Measurements from ENCODE around the gene ACP7.
"Not testable (repeated sequence)": the region's sequence is repeated elsewhere in the genome, so short reads cannot be mapped to it uniquely, and the experiment has no call there.

Gene ACP7

DNA sequence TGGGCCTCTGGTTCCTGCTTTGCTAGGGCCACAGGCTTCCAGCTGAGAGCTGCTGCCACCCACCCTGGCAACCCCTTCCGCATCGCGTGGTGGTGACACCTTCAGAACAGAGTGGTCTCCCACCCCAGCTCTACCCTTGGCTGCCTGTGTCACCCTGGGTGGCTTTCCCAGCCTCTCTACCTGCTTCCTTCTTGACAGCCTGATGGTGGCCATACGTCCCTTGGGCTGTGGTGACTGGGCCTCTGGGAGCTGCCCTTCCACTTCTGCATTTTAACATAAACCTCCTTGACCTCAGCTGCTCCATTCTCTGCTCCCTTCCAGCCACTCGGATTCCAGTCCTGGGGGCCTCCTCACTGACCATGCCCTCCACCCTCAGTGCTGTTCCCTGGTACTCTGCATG is 58.5 kb downstream of the ACP7 start:
- no peaks in the 10 kb centered on the region for H3K36me3 ChIP-seq (ENCODE audit: control insufficient read depth, insufficient read depth, low read length)
- H3K27ac ChIP-seq (ENCODE audit: low read depth, low read length): no peak overlapping the region
- H3K27me3 ChIP-seq (ENCODE audit: control insufficient read depth, insufficient read depth, low read length): no peaks in the 10 kb centered on the region
- no peak overlapping the region for H3K9ac ChIP-seq (ENCODE audit: low read length)
- no peak overlapping the region for H3K4me3 ChIP-seq (ENCODE audit: low read length)
- peaks cover 26% of the 10 kb centered on the region for H3K4me1 ChIP-seq (ENCODE audit: control insufficient read depth, insufficient read depth, low read length)

DNA sequence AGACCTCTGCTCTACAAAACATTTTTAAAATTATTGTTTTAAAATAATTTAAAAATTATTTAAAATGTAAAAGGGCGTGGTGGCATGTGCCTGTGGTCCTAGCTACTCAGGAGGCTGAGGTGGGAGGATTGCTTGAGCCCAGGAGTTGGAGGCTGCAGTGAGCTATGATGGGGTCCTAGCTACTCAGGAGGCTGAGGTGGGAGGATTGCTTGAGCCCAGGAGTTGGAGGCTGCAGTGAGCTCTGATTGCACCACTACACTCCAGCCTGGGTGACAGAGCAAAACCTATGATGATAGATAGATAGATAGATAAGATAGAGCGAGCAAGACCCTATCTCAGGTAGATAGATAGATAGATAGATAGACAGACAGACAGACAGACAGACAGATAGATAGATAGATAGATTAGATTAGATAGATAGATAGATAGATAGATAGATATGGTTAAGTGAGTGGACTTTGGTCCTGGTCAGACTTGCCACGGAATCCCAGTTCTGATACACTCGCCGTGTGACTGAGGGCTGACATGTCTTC is 59.7 kb downstream of the ACP7 start:
- H3K27ac ChIP-seq (ENCODE audit: low read depth, low read length): peak overlapping the region; percentile 88

GRCh38 chr19:39144290-39145071 is 60.3 kb downstream of the ACP7 start:
- Histone ChIP-seq H3K4me1 (ENCODE audit: control insufficient read depth, insufficient read depth, low read length) (peaks cover 24% of the 10 kb centered on the region), H3K9ac (ENCODE audit: low read length) (no peak overlapping the region), H3K4me3 (ENCODE audit: low read length) (peak overlapping the region; percentile 30), H3K27ac (ENCODE audit: low read depth, low read length) (peak overlapping the region; percentile 88), H3K27me3 (ENCODE audit: control insufficient read depth, insufficient read depth, low read length) (no peaks in the 10 kb centered on the region), H3K36me3 (ENCODE audit: control insufficient read depth, insufficient read depth, low read length) (no peaks in the 10 kb centered on the region)

More for the DNA sequence above, 59.7 kb downstream of the ACP7 start:
- not testable (repeated sequence) for H3K27me3 ChIP-seq (ENCODE audit: control insufficient read depth, insufficient read depth, low read length); H3K9ac ChIP-seq (ENCODE audit: low read length); H3K4me3 ChIP-seq (ENCODE audit: low read length); H3K36me3 ChIP-seq (ENCODE audit: control insufficient read depth, insufficient read depth, low read length)
- peaks cover 26% of the 10 kb centered on the region for H3K4me1 ChIP-seq (ENCODE audit: control insufficient read depth, insufficient read depth, low read length)

GRCh38 chr19:39145180-39145953 is 61.2 kb downstream of the ACP7 start:
- Histone ChIP-seq H3K27me3 (ENCODE audit: control insufficient read depth, insufficient read depth, low read length) (no peaks in the 10 kb centered on the region), H3K4me3 (ENCODE audit: low read length) (peak overlapping the region; percentile 5), H3K36me3 (ENCODE audit: control insufficient read depth, insufficient read depth, low read length) (no peaks in the 10 kb centered on the region), H3K4me1 (ENCODE audit: control insufficient read depth, insufficient read depth, low read length) (peaks cover 18% of the 10 kb centered on the region), H3K9ac (ENCODE audit: low read length) (no peak overlapping the region), H3K27ac (ENCODE audit: low read depth, low read length) (peak overlapping the region; percentile 88)

DNA sequence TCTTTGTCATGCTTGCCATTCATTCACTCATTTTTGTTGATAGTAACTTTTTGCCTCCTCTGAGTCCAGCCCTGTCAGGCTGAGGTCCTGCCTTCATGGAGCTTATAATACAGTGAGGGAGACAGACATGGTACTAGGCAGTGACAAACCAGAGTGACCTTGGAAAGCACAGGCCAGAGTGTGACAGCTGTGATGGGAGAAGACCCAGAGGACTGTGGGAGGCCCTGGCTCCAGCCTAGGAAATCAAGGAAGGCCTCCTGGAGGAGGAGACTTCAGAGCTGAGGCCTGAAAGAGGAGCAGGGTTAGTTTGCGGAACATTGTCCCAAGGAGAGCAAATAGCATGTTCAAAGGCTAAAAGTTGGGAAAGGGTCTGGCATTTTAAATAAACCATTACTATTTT is 61.9 kb downstream of the ACP7 start:
- peak overlapping the region; percentile 88 for H3K27ac ChIP-seq (ENCODE audit: low read depth, low read length)
- H3K27me3 ChIP-seq (ENCODE audit: control insufficient read depth, insufficient read depth, low read length): no peaks in the 10 kb centered on the region
- H3K4me3 ChIP-seq (ENCODE audit: low read length): no peak overlapping the region
- no peak overlapping the region for H3K9ac ChIP-seq (ENCODE audit: low read length)
- H3K4me1 ChIP-seq (ENCODE audit: control insufficient read depth, insufficient read depth, low read length): peaks cover 16% of the 10 kb centered on the region
- no peaks in the 10 kb centered on the region for H3K36me3 ChIP-seq (ENCODE audit: control insufficient read depth, insufficient read depth, low read length)

DNA sequence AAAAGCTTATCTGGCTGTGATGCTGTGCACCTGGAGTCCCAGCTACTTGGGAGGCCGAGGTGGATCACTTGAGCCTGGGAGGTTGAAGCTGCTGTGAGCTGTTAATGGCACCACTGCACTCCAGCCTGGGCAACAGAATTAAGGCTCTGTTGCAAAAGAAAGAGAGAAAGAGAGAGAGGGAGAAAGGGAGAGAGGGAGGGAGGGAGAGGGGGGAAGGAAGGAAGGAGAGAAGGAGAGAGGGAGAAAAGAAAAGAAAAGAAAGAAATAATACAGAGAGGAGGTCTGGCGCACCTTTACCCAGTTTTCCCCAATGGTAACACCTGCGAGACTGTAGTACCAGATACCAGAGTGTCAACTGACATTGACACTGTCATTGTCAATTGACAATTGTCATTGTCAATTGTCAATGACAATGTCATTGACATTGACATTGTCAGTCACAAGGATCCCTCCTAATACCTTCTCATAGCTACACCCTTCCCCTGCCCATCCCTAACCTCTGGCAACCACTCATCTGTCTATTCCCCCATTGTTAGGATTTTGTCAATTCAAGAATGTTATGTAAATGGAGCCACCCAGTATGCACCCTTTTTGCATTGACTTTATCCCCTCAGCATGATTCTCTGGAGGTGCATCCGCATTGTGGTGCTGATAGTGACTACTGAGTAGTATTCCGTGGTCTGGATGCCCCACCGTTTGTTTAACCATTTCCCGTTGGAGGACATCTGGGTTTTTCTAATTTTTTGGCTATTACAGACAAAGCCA is 62.7 kb downstream of the ACP7 start:
- Histone ChIP-seq H3K36me3 (ENCODE audit: control insufficient read depth, insufficient read depth, low read length) (no peaks in the 10 kb centered on the region), H3K4me3 (ENCODE audit: low read length) (no peak overlapping the region), H3K9ac (ENCODE audit: low read length) (no peak overlapping the region), H3K27me3 (ENCODE audit: control insufficient read depth, insufficient read depth, low read length) (no peaks in the 10 kb centered on the region), H3K27ac (ENCODE audit: low read depth, low read length) (no peak overlapping the region), H3K4me1 (ENCODE audit: control insufficient read depth, insufficient read depth, low read length) (peaks cover 16% of the 10 kb centered on the region)

DNA sequence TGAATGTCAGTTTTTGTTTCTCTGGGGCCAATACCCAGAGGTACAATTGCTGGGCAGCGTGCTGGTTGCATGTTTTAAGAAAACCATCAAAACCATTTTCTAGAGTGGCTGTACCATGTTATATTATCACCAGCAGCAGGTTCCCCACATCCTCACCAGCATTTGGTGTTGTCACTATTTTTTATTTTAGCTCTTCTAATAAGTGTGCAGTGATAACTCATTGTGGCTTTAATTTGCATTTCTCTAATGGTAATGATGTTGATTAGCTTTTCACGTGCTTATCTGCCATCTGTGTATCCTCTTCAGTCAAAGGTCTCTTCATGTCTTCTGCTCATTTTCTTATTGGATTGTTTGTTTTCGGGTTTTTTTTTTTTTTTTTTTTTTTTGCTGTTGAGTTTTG is 63.3 kb downstream of the ACP7 start:
- H3K4me3 ChIP-seq (ENCODE audit: low read length): no peak overlapping the region
- no peaks in the 10 kb centered on the region for H3K27me3 ChIP-seq (ENCODE audit: control insufficient read depth, insufficient read depth, low read length)
- no peak overlapping the region for H3K27ac ChIP-seq (ENCODE audit: low read depth, low read length)
- H3K36me3 ChIP-seq (ENCODE audit: control insufficient read depth, insufficient read depth, low read length): no peaks in the 10 kb centered on the region
- H3K4me1 ChIP-seq (ENCODE audit: control insufficient read depth, insufficient read depth, low read length): peaks cover 16% of the 10 kb centered on the region
- H3K9ac ChIP-seq (ENCODE audit: low read length): no peak overlapping the region

- no peaks in the 10 kb centered on the region for H3K27me3 ChIP-seq (ENCODE audit: control insufficient read depth, insufficient read depth, low read length)
Measured at GRCh38 chr19:39148939-39149529, 64.9 kb downstream of the ACP7 start.

DNA sequence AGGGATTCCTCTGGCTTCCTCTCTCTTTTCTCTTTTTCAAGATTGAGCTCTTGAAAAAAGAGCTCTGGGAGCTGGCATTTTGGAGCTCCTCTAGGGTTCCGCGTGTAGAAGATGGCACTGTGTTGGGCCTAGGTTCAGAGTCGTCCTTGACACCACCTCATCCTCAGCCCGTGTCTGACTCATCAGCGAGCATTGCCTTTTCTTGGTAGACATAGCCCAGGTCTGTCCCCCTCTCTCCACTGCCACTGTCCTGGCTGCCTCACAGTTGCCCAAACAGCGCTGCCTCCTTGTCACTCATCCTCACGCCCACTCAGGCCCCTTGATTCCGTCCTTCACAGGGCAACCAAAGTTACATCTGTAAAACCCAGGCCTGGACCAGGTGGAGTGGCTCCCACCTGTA is 66.1 kb downstream of the ACP7 start:
- no peaks in the 10 kb centered on the region for H3K36me3 ChIP-seq (ENCODE audit: control insufficient read depth, insufficient read depth, low read length)
- H3K27ac ChIP-seq (ENCODE audit: low read depth, low read length): no peak overlapping the region
- no peak overlapping the region for H3K4me3 ChIP-seq (ENCODE audit: low read length)
- peaks cover 7% of the 10 kb centered on the region for H3K4me1 ChIP-seq (ENCODE audit: control insufficient read depth, insufficient read depth, low read length)
- H3K27me3 ChIP-seq (ENCODE audit: control insufficient read depth, insufficient read depth, low read length): no peaks in the 10 kb centered on the region
- H3K9ac ChIP-seq (ENCODE audit: low read length): no peak overlapping the region

More at GRCh38 chr19:39148939-39149529, 64.9 kb downstream of the ACP7 start:
- H3K27ac ChIP-seq (ENCODE audit: low read depth, low read length): no peak overlapping the region
- no peaks in the 10 kb centered on the region for H3K36me3 ChIP-seq (ENCODE audit: control insufficient read depth, insufficient read depth, low read length)
- H3K4me3 ChIP-seq (ENCODE audit: low read length): no peak overlapping the region
- no peak overlapping the region for H3K9ac ChIP-seq (ENCODE audit: low read length)
- peaks cover 16% of the 10 kb centered on the region for H3K4me1 ChIP-seq (ENCODE audit: control insufficient read depth, insufficient read depth, low read length)

GRCh38 chr19:39150807-39151600 is 66.8 kb downstream of the ACP7 start:
- H3K4me1 ChIP-seq (ENCODE audit: control insufficient read depth, insufficient read depth, low read length): peaks cover 4% of the 10 kb centered on the region
- H3K27ac ChIP-seq (ENCODE audit: low read depth, low read length): no peak overlapping the region
- no peaks in the 10 kb centered on the region for H3K27me3 ChIP-seq (ENCODE audit: control insufficient read depth, insufficient read depth, low read length)
- H3K9ac ChIP-seq (ENCODE audit: low read length): no peak overlapping the region
- H3K4me3 ChIP-seq (ENCODE audit: low read length): no peak overlapping the region
- no peaks in the 10 kb centered on the region for H3K36me3 ChIP-seq (ENCODE audit: control insufficient read depth, insufficient read depth, low read length)

- no peak overlapping the region for H3K4me3 ChIP-seq (ENCODE audit: low read length)
- H3K36me3 ChIP-seq (ENCODE audit: control insufficient read depth, insufficient read depth, low read length): no peaks in the 10 kb centered on the region
- no peaks in the 10 kb centered on the region for H3K27me3 ChIP-seq (ENCODE audit: control insufficient read depth, insufficient read depth, low read length)
- H3K27ac ChIP-seq (ENCODE audit: low read depth, low read length): no peak overlapping the region
- H3K9ac ChIP-seq (ENCODE audit: low read length): no peak overlapping the region
- H3K4me1 ChIP-seq (ENCODE audit: control insufficient read depth, insufficient read depth, low read length): peaks cover 5% of the 10 kb centered on the region
Measured at GRCh38 chr19:39152066-39152465, 67.9 kb downstream of the ACP7 start.
